ENCODE measurements around the gene ZNF28.
"Not testable (repeated sequence)": the region's sequence is repeated elsewhere in the genome, so short reads cannot be mapped to it uniquely, and the experiment has no call there.

ZNF28 gene

GRCh38 chr19:52756447-52756846, 65.0 kb downstream of the ZNF28 start:
- not testable (repeated sequence) for DNase-seq

DNA sequence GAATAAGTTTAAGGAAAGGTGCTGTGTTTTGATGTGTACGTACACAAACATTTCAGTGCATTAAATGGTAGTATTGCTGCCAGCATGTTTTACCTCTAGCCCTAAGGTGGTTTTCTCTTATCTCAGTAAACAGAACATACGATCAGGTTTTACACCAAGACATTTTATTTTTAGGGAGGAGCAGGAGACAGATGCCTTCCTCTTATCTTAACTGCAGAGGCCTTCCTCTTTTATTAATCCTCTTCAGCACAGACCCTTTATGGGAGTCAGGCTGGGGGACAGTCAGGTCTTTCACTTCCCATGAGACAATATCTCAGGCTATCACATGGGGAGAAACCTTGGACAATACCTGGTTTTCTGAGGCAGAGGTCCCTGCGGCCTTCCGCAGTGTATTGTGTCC, 71.7 kb downstream of the ZNF28 start:
- no peak for DNase-seq

GRCh38 chr19:52748336-52748950, 73.0 kb downstream of the ZNF28 start:
- no peak for DNase-seq
